ENCODE results near the gene MDM2.

The MDM2 gene

DNA sequence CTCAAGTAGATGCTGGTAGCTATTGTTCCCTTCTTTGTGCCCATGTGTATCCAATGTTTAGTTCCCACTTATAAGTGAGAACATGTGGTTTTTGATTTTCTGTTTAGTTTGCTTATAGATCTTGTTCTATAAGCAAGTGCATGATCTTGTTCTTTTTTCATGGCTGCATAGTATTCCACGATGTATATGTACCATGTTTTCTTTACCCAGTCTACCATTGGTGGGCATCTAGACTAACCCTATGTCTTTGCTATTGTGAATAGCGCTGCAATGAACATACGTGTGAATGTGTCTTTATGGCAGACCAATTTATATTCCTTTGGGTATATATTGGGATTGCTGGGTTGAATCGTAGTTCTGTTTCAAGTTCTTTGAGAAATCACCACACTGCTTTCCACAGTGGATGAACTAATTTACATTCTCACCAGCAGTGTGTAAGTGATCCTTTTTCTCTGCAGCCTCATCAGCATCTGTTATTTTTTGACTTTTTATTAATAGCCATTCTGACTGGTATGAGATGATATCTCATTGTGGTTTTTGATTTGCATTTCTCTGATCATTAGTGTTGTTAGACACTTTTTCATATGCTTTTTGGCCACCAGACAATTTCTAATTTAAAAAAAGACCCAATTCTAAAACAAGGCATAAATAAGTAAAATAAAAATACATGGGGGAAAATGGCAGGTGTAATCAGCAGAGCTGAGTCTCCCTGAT lies 74.4 kb downstream of the MDM2 start:
- DNase-seq, result no peak
- in situ Hi-C loops (cut with HindIII; ENCODE audit: low pct_ligation_motif_present, low pct_unique_long_range_greater_than_20kb, low sequenced_read_pairs), result no loop called here

DNA sequence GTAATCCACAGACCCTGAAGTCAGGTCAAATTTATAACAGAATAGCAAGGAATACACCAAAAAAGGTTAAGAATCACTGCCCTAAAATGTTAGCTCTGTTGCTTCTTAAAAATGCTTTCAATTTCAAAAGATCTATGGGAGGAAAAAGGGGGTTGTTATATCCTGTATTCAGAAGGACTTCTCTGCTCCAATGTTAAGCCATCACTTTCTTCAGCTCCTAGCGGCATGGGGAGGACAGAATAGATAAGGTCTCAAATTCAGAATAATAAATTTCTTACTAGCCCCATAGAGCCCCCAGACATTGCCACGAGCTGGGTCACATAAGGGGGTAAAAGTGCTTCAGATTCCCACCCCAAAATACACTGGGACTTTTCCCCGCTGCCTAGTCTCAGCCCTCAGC lies 75.2 kb downstream of the MDM2 start:
- in situ Hi-C loops (cut with HindIII; ENCODE audit: low pct_ligation_motif_present, low pct_unique_long_range_greater_than_20kb, low sequenced_read_pairs), result no loop called here
- no peak for DNase-seq

DNA sequence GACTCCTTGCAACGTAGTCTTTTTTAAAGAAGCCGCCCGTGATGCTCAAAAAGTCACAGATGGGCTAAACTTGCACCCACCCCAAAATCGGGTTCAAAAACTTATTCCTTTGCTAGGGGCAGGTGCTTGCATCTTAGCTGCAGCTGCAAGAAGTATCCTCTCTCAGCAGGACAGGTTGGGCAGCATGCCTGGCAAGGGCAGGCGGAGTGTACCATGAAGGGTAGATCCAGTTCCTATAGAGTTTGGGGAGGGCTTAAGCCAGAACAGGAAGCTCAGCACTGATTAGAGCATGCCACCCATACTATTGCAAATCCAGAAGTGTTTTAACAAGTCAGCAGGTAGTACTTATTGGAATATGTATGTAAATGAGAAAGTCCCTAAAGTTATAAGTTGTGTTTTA lies 76.3 kb downstream of the MDM2 start:
- in situ Hi-C loops (cut with HindIII; ENCODE audit: low pct_ligation_motif_present, low pct_unique_long_range_greater_than_20kb, low sequenced_read_pairs), result no loop called here
- DNase-seq, result no peak

DNA sequence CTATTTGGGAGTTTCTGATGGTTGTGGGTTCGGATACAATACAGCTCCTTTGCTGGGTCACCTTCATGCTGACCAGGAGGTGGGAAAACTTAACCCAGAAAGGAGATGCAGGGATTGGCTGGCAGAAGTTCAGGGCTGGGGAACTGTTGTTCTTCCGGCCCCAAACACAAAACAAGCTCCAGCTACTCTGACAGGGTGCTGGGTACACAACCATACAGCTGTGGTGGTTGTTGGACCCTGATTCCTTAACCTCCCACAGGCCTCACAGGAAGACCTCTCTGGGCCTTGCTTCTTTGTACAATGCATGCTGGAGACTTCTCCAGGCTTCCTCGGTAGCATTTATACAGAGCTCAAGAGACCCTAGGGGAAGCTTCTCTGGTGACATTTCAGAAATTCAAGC lies 77.4 kb downstream of the MDM2 start:
- in situ Hi-C loops (cut with HindIII; ENCODE audit: low pct_ligation_motif_present, low pct_unique_long_range_greater_than_20kb, low sequenced_read_pairs), result no loop called here
- no peak for DNase-seq

DNA sequence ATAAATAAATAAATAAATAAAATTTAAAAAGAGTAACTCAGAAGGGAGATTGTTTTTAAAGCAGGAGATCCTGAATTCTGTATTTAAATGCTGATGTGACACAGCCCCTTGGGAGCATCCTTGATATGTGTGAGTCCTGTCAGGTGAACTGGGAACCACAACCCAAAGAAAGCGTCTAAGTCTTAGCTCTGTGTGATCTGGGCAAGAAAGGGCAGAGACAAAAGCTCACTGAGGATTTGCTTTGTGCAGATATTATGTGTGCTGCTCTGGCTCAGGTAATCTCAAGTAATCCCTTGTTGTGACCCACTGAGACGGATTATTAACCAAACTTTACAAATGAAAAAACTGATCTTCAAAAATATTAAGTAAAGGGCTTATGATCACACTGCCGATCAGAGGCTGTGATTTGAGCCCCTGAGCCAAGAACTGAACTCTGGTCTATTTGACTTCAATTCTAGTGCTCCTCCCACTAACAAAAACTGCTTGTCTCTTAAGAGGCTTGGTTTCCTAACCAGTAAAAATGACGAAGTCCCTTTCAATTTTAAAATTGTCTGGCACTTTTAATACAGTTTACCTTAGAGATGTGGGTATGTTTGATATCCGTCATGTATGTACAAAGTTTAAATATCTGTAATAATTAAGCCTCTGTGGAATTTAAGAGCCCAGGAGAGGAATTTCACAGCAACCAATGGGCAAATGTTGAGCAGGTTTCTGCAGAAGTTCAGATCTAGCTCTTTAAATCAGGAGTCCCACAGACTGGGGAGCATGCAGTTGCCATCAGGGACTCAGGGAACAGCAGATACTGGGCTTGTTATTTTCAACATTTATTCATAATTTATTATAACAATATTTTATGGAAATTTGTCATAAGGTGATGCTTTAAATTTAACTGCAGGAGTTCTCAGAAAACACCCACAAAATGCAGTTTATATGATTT lies 78.9 kb downstream of the MDM2 start:
- no peak for DNase-seq
- in situ Hi-C loops (cut with HindIII; ENCODE audit: low pct_ligation_motif_present, low pct_unique_long_range_greater_than_20kb, low sequenced_read_pairs), result no loop called here

DNA sequence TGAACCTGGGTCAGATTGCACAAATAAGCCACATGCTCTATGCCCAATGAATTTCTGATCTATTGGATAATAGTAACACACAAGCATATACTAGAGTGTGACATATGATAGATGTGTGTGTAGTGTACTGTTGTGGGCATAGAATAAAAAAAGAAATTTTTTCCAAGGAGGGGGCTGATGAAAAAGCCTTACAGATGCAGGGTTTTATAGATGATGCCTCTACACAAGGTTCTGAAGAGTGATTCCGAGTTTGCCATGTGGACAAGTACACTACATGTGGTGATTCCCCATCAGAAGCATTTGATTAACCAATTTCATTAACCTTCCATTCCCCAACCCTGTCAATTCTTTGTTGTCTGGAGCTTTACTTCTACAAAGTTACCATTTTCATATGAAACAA lies 79.7 kb downstream of the MDM2 start:
- in situ Hi-C loops (cut with HindIII; ENCODE audit: low pct_ligation_motif_present, low pct_unique_long_range_greater_than_20kb, low sequenced_read_pairs), result no loop called here
- DNase-seq, result no peak

DNA sequence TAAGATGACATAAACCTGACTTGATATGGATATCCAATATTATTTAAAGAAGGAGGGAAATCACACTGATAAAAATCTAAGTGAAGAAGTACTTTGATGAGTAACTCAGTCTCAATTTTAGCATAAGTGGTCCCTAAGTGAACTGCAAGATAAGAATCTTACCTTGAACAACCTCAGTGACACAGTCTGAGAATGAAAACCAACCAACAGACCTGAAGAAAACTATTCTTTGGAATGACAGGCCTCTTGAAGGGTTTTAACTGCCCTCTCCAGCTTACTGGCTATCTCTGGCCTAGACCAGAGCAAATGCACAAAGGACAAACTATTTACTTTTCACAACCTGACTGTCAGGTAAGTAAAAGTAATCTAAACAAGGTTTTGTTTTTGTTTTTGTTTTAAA lies 80.3 kb downstream of the MDM2 start:
- in situ Hi-C loops (cut with HindIII; ENCODE audit: low pct_ligation_motif_present, low pct_unique_long_range_greater_than_20kb, low sequenced_read_pairs), result no loop called here
- DNase-seq, result no peak

DNA sequence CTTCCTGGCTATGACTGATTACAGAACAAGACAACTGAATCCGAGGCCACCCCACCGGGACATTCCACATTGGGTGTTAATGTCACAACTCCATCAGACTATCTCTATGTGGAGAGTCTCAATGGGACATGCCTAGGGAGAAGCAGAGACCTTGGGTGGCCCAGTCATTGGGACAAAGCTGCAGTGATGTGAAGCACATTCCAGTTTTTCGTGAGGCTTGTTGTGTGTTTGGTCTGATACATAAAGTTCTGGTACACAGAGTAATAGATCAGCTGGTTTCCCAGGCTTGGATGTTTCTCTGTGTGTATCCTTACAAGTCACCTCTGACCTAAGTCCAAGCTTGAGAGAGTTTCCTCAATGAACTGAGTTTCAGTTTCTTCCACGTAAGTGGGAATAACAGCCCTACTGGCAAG lies 82.7 kb downstream of the MDM2 start:
- in situ Hi-C loops (cut with HindIII; ENCODE audit: low pct_ligation_motif_present, low pct_unique_long_range_greater_than_20kb, low sequenced_read_pairs), result no loop called here
- no peak for DNase-seq

DNA sequence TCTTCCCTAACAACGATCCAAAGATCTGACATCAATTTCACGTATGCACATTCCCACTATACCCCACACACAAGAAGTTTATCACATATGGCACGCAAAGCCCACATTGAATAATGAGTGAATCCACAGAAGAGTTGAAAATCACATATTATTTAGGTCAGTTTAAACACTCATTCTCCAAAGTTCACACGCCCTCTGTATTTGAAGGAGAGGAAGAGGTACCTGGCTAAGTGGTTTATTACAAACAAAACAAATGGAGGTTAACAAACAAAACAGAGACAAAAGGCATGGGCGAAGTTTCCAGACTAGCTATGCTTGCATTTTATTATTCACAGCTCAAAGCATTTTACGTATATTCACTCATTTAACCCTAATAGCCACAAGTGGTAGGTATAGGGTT lies 83.2 kb downstream of the MDM2 start:
- in situ Hi-C loops (cut with HindIII; ENCODE audit: low pct_ligation_motif_present, low pct_unique_long_range_greater_than_20kb, low sequenced_read_pairs), result no loop called here

DNA sequence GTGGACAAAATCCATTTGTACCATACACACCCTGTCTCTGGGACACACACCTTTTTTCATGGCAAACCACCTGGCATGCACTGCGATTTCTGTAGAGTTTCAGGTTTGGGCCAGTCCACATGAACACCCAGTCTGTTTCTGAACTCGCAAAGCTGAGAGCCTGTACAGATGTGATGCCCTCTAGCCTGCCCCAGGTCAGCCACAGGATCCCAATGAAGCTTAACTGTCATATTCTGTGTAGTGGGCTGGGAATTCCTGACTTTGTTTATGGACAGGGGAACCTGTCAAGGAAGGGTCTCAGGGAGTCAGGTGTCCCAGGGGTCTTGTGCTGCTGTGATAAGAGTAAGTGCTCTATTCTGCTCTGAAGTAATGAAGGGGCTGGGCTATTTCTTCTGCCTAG lies 85.2 kb downstream of the MDM2 start:
- in situ Hi-C loops (cut with HindIII; ENCODE audit: low pct_ligation_motif_present, low pct_unique_long_range_greater_than_20kb, low sequenced_read_pairs), result no loop called here
- DNase-seq, result no peak

More for the DNA sequence above, 83.2 kb downstream of the MDM2 start:
- no peak for DNase-seq

DNA sequence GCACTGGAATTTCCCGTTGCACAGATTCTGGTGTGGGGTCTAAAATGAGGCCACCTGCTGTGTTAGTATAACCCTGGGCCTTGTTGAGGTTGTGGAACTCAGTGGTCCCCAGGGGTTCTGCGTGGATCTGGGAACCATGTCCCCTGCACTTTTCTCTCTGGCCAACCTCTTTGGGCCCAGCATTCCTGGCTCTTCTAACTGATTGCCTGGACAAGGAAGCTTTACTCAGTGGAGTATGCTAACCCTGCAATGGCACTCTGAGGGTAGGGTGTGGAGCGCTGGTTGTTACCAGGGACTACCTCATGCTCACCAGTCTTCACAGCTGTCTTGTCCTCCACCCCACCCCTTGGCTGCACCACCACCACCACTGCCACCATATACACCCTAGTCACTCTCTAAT lies 85.8 kb downstream of the MDM2 start:
- no peak for DNase-seq
- in situ Hi-C loops (cut with HindIII; ENCODE audit: low pct_ligation_motif_present, low pct_unique_long_range_greater_than_20kb, low sequenced_read_pairs), result no loop called here

DNA sequence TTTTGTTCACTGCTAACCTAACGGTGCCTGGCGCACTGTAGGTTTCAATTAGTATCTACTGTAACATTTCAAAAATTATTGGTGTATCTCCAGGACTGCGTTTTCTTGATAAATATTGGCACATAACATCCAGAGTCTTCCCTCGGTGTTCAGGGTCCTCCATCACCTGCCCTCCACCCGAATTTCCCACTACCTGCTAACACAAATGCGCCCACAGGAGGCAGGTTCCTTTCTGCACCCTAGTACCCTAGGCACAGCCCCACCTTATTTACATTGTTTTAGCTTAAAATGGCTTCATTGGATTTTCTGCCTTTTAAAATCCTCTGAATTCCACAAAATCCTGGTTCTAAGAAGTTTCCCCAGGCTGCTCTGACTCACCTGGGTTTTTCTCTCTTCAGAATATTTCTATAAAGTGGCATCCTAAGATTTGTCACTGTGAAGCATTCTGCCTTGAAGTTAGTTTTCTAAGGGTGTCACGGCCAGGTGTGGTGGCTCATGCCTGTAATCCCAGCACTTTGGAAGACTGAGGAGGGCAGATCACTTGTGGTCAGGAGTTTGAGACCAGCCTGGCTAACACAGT lies 86.4 kb downstream of the MDM2 start:
- in situ Hi-C loops (cut with HindIII; ENCODE audit: low pct_ligation_motif_present, low pct_unique_long_range_greater_than_20kb, low sequenced_read_pairs), result no loop called here
- no peak for DNase-seq

DNA sequence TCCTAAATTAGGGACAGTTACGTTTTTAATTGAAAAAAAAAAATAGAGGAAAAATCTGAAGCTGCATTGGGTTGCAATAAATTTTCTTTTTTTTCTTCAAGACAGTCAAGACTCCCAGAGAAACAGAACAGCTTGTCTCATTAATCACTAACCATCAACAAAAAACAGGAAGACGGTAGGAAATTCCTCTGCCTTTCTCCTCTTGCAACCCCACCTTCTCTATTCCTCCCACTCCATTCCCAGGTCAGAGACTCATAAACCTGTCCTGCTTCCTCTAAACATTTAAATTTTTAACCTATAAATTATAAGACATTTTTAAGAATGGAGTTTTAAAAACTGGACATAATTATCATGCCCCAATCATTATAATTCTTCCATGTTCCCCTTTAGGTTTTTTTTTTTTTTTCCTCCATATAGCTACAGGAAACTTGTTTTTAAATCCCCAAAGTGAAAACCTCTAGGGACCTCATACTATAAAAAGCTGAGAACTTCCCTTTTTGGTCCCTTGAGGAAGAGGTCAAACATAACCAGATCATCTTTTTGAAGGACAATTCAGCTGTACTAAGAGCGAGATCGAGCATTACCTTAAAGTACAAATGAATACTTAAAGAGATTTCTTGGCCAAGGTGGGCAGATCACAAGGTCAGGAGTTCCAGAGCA lies 89.0 kb downstream of the MDM2 start:
- in situ Hi-C loops (cut with HindIII; ENCODE audit: low pct_ligation_motif_present, low pct_unique_long_range_greater_than_20kb, low sequenced_read_pairs), result no loop called here
- no peak for DNase-seq

DNA sequence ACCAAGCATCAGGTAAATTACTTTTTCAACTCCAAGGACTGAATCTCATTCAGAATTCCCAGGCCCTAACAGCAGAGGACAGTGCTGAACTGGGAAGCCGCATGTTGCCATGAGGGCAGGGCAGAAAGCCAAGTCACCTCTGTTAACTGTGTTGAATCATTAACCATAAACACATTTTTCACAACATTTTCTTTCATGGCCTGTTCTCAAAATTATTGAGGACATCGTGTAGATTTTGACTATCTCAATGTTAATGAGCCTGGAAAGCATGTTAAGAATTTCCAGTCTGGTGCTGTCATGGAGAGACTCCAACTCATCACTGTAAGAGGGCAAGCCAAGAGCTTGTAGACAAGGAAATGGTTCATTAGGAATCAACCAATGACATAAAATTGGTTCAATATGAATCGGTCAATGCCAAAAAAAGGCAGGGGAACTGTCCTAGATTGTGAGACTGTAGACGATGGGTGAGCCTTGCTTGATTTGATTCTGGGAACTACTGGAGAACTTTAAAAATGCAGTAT lies 91.3 kb downstream of the MDM2 start:
- in situ Hi-C loops (cut with HindIII; ENCODE audit: low pct_ligation_motif_present, low pct_unique_long_range_greater_than_20kb, low sequenced_read_pairs), result no loop called here
- DNase-seq, result peak; percentile 73

DNA sequence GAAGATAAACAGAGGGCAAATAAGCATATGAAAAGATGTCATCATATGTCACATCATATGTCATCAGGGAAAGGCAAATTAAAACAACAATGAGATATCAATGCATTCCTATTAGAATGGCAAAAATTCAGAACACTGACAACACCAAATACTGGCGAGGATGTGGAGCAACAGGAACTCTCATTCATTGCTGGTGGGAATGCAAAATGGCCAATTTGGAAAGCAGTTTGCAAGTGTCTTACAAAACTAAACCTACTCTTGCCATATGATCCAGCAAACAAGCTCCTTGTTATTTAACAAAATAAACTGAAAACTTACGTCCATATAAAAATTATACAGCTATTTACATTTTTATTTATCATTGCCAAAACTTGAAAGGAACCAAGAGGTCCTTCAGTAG lies 92.3 kb downstream of the MDM2 start:
- no peak for DNase-seq

More for the DNA sequence above, 92.3 kb downstream of the MDM2 start:
- in situ Hi-C loops (cut with HindIII; ENCODE audit: low pct_ligation_motif_present, low pct_unique_long_range_greater_than_20kb, low sequenced_read_pairs), result no loop called here

All from ACHN (cell line).